T follicular helper cell (primary cell): Measurements from ENCODE around the gene NUP133.
"Not testable (repeated sequence)": the region's sequence is repeated elsewhere in the genome, so short reads cannot be mapped to it uniquely, and the experiment has no call there.

Experiments used
- DNase-seq: peaks from one replicate; pipeline ENCODE4 v3.0.0-alpha.2; 2020; ENCODE audit warnings: low read depth

Gene NUP133

GRCh38 chr1:229418586-229418985, 89.6 kb downstream of the NUP133 start:
- DNase-seq = not testable (repeated sequence)

DNA sequence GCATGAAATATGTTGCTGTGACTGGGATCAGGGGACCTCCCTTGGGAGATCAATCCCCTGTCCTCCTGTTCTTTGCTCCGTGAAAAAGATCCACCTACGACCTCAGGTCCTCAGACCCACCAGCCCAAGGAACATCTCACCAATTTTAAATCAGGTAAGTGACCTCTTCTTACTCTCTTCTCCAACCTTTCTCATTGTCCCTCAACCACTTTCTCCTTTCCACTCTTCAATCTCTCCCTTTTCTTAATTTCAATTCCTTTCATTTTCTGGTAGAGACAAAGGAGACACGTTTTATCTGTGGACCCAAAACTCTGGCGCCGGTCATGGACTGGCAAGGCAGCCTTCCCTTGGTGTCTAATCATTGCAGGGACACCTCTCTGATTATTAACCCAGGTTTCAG, 95.3 kb downstream of the NUP133 start:
- DNase-seq = not testable (repeated sequence)

DNA sequence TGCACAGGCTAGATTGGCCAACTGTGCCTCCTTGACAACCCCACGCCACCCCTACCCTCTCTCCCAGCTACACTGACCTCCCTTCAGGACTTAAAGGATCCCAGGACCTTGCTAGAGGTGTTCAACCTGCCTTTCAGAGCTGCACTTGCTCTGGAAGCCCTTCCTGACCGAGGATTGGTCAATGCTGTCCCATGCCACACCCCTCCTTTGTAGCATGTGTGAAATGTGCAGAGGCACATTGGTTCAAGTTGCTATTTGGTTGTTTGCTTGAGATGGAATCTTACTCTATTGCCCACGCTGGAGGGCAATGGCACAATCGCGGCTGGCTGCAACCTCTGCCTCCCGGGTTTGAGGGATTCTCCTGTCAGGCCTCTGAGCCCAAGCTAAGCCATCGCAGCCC, 96.1 kb downstream of the NUP133 start:
- no peak for DNase-seq

GRCh38 chr1:229411434-229412055, 96.6 kb downstream of the NUP133 start:
- no peak for DNase-seq

DNA sequence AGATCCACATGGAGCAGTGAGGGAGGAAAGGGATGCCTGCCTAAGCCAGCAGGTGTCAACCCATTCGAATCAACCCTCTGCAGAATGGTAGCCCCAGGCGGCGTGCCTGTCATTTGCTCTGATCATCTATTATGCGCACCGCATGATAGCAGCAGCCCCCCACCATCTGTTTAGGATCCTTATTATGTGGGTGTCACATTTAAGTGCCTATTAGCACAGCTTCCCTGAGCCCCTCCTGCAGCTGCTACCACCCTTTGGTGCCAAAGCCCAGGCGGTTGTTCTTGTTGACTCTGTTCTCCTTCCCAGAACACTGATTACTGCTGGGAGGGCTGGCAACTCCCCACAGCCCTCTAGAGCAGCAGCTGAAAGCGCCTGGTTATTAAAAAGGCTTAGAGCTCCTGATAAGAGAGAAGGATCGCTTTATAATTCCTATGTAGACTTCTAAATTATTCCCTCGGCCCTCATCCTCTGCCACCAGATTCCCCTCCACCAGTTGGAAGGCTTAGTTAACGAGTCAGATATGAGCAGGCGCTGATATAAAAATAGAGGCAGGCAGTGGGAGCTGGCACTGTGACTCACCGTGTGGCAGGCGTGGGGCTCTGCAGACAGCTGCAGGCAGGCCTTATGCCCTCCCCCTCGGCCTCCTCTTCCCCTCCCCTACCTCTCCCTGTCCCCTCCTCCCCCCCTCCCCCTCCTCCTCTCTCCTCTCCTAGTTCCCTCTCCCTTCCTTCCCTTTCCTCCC, 97.3 kb downstream of the NUP133 start:
- DNase-seq = no peak

DNA sequence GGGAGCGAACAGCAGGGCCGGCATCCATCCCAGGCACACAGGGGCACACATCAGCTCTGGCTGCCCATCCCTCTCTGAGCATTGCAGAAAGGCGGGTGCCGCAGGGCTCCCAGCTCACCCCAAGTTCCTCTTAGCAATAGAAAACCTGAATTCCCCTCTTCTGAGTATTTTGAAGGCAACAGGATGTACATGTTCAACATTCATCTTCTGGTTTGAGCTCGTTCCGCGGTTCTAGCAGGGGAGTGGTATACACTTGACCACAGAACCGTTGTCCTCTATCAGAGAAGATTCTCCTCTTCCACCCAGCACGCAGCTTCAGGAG, 97.8 kb downstream of the NUP133 start:
- no peak for DNase-seq

DNA sequence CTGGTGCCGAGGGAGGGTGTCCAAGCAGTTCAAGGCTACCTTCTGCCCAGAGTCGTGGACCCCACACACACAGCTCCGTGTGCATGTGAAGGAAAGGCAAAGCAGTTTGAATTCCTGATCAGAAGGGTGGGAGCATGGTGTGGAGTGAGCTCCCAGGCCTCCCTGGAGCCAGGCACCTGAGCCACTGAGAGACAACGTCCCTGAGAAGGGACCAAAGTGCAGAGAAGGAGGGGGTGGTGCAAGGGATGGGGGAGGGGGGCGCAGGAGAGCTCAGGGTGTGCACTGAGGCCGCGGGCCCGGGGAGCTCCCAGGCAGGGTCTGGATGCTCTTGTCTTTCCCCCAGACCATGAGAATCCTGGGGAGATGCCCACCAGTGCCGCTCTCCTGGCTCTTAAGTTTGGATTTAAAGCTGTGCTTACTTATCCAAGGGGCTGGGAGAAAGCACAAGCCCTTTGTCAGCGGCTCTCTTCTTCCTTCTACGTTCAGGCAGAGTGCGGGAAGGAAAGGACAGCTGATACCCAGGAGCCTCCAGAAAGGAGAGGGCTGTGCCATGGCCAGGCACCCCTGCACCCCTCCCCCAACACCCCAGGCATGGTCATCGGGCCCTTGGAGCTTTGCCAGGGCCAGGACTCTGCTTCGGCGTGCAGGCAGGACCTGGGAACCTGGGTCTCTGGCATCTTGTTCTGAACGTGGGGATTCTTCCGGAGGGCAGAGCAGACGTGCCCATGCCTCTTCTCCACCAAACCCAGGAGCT, 98.3 kb downstream of the NUP133 start:
- no peak for DNase-seq

- no peak for DNase-seq
Observed at GRCh38 chr1:229408458-229409037, 99.6 kb downstream of the NUP133 start.

DNA sequence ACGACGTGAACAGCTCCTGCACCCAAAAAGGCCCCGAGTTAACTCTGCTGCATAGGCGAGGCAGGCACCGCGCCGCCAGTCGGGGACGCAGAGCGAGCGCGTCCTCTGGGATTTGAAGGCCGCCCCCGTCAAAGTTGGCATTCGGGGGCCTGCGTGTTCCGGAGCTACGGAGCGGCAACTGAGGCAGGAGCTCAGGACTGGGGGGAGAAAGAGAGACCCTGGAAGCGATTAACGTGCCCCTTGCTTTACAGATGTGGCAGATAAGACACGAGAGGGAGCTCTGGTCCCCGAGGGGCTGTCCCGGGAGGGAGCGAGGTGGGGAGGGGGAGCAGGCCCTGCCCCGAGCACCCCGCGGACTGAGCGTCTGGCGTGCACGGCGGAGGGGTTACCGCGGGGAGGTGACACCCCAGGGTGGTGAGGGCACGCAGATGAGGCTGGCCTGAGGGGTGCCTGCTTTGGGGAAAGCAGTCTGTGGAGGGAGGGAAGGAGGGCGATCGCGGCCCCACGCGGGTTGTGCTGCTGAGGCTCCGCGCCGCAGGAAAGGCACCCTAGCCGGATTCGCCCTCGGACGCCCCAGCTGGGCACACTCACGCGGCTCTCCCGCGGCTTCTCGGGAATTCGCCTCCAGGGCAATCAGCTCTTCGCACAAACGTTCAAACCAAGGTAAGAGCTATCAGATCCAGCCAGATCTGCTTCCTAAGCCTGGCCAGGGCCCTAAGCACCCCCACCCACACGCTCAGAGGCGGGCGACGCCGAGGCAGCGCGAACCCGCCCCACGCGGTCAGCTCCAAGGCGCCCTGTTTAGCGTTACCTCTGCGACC, 100.7 kb downstream of the NUP133 start:
- no peak for DNase-seq

GRCh38 chr1:229406798-229407197, 101.3 kb downstream of the NUP133 start:
- no peak for DNase-seq

GRCh38 chr1:229403573-229403972, 104.6 kb downstream of the NUP133 start:
- DNase-seq = no peak

DNA sequence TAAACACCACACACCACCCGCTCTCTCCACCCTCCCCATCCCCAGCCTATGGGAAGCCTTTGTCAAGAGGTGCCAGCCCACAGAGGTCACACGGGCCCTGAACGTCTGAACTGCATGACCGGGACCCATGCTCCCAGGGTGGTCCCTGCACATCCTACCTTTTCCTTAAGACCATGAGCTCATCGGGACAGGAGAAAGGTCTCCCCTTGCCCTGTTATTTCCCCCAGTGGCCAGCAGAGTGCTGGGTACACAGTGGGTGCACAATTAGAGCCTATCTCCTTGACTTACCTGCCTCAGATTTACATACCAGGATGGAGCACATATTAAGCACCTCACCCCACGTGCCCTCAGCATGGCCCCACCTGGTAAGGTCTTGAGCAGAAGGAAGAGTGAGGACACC, 105.1 kb downstream of the NUP133 start:
- no peak for DNase-seq

GRCh38 chr1:229402329-229402728, 105.8 kb downstream of the NUP133 start:
- not testable (repeated sequence) for DNase-seq

DNA sequence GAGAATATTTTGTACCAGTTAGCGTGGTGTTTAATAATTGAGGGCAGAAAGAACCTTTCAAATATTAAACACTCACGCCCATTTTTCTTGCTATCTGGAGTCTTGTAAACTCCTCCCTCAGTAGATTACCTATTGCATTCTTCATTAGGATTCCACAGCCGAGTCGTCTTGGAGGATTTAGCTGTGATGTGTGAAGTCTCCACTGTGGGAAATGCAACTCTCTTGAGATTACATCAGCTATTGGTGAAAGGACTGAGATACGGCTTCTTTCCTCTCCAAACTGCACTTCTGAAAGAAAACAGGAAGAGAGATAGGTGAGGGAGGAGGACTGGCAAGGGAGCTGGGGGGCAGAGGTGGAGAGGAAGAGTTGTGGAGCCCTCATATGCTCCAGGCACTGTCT, 110.4 kb downstream of the NUP133 start:
- DNase-seq = no peak

GRCh38 chr1:229396585-229397206, 111.4 kb downstream of the NUP133 start:
- no peak for DNase-seq

DNA sequence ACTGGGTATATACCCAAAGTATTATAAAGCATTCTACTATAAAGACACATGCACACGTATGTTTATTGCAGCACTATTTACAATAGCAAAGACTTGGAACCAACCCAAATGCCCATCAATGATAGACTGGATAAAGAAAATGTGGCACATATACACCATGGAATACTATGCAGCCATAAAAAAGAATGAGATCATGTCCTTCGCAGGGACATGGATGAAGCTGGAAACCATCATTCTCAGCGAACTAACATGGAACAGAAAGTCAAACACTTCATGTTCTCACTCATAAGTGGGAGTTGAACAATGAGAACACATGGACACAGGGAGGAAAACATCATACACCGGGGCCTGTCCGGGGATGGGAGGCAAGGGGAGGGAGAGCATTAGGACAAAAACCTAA, 113.6 kb downstream of the NUP133 start:
- not testable (repeated sequence) for DNase-seq

DNA sequence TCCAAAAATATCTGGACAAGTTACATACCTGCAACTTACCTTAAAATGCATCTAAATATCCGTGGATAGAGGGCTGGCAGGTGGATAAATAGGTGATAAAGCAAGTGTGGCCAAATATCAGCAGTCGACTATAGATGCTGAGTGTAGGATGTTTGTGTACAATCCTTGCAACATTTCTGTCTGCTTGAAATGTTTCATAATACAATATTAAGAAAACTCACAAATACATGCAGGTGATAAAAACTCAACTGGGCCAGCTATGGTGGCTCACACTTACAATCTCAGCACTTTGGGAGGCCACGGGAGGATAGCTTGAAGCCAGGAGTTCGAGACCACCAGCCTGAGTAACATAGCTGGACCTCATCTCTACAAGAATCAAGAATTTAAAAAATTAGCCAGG, 115.2 kb downstream of the NUP133 start:
- DNase-seq = no peak
